ENCODE measurements around the gene TECPR1. TPM values are rescaled to one million over a fixed set of nuclear protein-coding genes. Genes with fewer than 3 reads are reported as not detected.

Gene TECPR1
- total RNA-seq, 1 donor from 2014 or later, result 82.6 TPM

- no peak for DNase-seq (ENCODE audit: low read depth, low spot score)
These were observed 40.1 kb downstream of the TECPR1 start for GRCh38 chr7:98211676-98212531.

- DNase-seq (ENCODE audit: low read depth, low spot score), result no peak
These were observed 40.8 kb downstream of the TECPR1 start, which contains the start of gene BHLHA15 for GRCh38 chr7:98211221-98211675. Gene BHLHA15 (plus strand): TSS chr7:98211439. CDS start chr7:98212310, 871 bp downstream.

DNA sequence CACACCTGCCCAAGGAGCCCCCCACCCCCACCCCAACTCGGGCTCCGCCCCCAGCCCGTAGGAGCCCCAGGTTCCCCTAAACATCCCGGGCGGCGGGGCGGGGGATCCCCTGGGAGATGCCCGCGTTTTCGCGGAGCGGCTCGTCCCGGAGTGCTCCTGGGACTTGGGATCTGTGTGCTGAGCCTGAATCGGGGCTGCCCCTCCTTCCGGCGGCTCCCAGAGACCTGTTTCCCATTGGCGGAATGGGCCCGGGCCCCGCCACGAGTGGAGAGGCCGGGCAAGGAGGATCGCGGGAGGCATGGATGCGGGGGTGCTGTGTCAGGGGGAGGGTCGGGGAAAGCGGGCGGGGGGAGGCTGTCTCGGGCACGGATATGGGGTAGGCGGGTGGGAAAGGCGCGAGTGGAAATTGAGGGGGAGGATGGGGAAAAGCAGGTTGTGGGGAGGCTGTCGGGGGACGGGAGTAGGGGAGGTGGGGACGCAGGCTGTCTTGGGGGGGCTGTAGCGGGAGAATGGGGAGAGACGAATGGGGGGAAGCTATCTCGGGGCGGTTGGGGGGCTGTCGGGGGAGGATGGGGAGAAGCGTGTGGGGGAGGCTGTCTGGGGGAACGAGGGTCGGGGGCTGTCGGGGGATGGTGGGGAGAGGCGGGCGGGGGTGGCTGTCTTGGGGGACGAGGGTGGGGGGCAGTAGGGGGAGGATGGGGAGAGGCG lies 41.4 kb downstream of the TECPR1 start:
- DNase-seq (ENCODE audit: low read depth, low spot score), result no peak

DNA sequence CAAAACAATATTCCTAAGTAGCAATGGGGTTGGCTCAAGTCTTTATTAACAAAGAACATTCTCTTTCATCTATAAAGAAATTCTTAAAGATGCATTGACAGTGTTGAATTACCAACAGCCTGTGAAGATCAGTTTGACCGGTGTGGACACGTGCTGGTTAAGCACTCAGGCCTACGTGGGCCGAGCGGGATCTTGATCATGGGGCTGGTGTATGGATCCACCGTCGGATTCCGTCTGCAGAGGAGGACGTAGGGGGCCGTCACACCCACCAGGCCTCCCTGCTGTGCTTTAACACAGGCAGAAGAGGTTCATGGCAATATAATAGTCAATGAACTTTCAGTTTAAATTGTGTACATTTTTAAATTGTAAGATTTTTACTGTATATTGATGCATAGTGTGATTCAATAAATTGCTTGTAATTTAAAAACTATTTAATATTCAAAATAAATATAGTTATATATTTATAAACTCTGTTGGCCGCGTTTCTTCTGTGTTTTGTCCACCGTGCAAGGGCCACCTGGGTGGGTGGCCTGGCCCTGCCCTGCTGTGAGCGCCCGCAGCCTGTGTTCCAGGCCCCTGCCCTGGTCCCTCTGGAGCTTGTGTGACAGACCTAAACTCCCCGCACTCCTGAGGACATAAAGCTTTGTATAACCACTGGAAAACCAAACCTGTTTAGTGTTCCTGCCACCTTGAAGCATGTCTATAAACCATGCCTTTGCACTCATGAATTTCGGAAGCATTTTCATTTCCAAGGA lies 42.7 kb downstream of the TECPR1 start:
- no peak for DNase-seq (ENCODE audit: low read depth, low spot score)

DNA sequence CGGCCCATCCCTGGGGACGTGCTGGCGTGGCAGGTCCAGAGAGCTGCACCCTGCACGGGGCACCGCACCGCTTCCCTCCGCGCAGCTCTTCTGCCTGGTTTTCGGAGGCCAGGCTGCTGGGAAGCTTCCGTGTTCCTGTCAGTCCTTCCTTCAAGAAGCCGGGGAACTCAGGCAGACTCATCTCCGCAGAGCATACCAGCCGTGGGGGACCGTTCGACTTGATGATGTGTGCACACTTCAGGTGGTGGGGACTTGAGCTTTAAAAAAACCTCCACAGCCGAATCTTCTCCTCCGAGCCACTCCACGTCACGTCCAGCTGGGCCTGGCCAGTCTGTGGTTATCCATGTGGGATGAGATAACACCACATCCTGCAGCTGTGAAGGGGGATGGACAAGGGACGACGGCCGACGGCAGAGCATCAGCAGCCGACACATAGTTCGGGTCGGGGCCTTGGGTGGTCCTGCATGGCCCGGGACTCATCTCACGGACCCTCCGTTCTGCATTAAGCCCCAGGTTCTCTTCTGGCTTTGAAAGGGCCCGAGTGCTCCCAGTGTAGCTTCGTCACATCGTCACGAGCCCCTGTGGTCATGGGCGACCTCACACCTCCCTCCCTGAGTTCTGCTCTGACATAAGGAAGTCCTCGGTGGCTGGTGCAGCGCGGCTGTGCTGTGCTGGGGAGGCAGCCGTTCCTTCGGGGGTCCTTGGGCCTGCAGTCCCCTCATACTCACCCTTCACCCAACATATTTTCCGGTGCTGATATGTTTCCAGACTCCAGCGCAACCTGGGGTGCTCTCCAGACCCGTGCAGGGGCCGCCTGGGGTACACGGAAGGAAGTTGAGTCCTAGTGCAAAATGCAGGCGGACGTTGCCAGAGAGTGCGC lies 45.3 kb downstream of the TECPR1 start:
- no peak for DNase-seq (ENCODE audit: low read depth, low spot score)

DNA sequence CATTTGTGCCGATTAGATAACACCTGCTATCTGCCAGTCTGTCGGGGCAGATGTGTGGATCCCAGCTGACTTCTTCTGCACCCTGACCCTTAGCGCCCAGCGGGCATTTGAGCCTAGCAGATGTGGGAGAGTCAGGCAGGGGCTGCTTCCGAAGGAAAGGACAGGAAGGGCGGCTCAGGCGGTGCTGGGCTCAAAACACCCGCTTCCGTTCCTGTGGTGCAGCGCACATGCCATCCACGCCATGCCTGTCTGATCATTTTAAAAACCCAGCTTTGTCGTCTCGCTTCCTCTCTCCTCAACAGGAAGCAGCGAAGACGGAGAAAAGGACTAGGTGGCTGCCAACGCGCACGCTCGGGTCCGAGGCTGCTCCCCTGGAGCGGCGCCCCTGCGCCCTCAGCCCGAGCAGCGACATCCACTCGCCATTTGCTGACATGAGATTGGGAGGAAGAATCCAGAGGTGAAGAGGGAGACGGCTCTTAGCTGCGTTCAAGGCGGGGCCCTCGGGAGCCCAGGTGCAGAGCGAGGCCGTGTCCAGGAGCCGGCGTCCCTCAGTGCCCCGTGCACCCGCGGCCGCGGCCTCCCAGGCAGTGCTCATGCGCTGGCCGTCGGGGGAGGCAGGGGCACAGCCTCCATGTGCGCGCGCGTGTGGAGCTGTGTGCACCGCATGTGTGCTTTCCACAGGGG lies 46.7 kb downstream of the TECPR1 start:
- DNase-seq (ENCODE audit: low read depth, low spot score), result no peak

DNA sequence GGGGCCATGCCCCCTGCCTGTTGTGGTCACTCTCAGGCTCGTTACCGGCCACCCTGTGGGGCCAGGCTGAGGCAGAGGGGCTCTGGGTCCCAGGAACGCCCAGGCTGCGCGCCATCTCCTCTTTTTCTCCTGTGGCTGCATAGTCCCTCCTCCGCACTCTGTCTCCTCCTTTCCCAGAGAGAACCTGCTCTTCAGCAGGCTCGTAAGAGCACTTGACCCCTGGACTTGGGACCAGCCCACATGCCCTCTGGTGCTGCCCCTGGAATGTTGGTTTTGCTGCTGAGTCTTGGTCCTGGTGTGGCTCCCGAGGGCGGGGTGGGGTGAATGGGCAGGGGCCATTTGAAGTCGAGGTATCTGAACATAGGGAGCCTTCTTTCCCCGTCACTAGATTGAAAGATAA lies 47.4 kb downstream of the TECPR1 start:
- DNase-seq (ENCODE audit: low read depth, low spot score), result no peak

DNA sequence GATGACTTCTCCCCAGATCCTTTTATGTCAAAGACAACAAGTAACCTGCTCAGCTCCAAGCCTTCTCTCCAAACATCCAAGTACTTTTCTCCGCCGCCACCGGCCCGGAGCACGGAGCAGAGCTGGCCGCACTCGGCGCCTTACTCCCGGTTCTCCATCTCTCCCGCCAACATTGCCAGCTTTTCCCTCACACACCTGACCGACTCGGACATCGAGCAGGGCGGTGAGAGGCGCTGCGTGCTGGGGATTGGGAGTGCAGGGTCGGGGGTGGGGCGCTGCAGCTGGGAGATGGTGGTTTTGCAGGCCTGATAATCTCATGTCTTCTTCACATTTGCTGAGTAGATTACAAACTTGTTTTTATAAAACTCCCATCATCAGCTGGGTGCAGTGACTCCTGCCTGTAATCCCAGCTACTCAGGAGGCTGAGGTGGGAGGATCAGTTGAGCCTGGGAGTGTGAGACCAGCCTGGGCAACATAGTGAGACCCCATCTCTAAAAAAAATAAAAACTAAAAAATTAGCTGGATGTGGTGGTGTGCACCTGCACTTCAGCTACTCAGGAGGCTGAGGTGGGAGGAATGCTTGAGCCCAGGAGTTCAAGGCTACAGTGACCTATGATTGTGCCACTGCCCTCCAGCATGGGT lies 47.9 kb downstream of the TECPR1 start:
- no peak for DNase-seq (ENCODE audit: low read depth, low spot score)

DNA sequence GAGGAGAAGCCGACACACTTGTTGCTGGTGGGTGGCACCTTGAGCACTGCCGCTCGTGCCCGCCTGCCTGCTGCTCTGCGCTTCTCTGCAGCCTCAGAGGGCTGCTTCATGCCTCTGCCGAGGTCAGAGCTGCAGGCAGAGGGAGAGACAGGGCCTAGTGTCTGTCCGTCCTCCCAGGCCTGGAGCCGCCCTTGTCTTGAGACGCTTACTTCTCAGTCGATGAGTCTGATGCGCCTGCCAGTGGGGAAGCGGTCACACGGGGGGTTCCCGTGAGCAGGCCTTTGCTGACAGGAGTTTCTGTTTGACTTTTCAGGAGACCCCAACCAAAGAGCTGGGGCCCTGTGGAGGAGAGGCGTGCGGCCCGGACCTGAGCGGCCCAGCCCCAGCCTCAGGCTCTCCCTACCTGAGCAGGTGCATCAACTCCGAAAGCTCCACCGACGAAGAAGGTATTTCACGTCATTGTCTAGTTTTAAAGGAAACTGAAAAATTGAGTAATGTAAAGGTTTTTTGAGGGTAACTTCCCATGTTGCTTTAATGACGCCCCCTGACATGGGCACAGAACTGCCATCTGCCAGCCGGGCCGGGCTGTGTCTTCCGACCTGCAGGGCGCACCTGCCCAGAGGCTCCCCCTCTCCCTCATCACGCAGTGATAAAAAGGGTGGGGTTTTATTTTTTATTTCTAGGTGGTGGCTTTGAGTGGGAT lies 48.6 kb downstream of the TECPR1 start:
- DNase-seq (ENCODE audit: low read depth, low spot score), result no peak

GRCh38 chr7:98202367-98203195 lies 49.5 kb downstream of the TECPR1 start:
- no peak for DNase-seq (ENCODE audit: low read depth, low spot score)

DNA sequence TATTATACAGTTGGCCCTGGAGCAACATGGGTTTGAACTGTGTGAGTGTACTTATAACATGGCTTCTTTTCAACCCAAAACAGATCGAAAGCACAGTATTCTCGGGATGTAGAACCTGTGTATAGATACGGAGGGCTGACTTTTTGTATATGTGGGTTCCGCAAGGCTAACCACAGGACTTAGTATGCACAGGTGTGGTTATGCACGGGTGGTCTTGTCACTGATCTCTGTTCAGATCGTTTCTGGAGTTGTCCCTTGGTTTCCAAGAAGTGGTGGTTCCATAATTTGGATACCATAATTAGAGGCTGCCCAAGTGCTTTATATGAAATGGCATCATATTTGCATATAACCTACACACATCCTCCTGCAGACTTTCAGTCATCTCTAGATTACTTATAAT lies 51.7 kb downstream of the TECPR1 start:
- DNase-seq (ENCODE audit: low read depth, low spot score), result no peak

GRCh38 chr7:98199131-98199530 lies 52.9 kb downstream of the TECPR1 start:
- no peak for DNase-seq (ENCODE audit: low read depth, low spot score)

- no peak for DNase-seq (ENCODE audit: low read depth, low spot score)
These were observed 55.1 kb downstream of the TECPR1 start for GRCh38 chr7:98196706-98197605.

GRCh38 chr7:98194672-98195457 lies 57.2 kb downstream of the TECPR1 start:
- DNase-seq (ENCODE audit: low read depth, low spot score), result no peak

GRCh38 chr7:98194186-98194585 lies 57.8 kb downstream of the TECPR1 start:
- no peak for DNase-seq (ENCODE audit: low read depth, low spot score)

- no peak for DNase-seq (ENCODE audit: low read depth, low spot score)
These were observed 58.4 kb downstream of the TECPR1 start for GRCh38 chr7:98193474-98194180.
